Measurements from ENCODE around the gene PCDH1.

GRCh38 chr5:141868541-141868940, 9.7 kb downstream of the PCDH1 start:
- TF ChIP-seq CTCF (IDR thresholded peaks at IDR 0.05) = no peak
- TF ChIP-seq POLR2A (IDR thresholded peaks at IDR 0.05) = no peak
- no peak for TF ChIP-seq POLR2AphosphoS5 (IDR thresholded peaks at IDR 0.05)
- TF ChIP-seq EP300 (IDR thresholded peaks at IDR 0.05) = no peak

Data from gastroesophageal sphincter (tissue), 3 donors.